GM18868 (cell line): Measurements from ENCODE around the gene GPR137B.

ENCODE experiments used
- ATAC-seq: cut with Tn5 transposase; IDR thresholded peaks from one replicate; pipeline ENCODE4 v1.9.1; 2021; ENCODE audit warnings: mild to moderate bottlenecking, moderate library complexity; ENCODE audit not compliant: unreplicated experiment

The GPR137B gene

DNA sequence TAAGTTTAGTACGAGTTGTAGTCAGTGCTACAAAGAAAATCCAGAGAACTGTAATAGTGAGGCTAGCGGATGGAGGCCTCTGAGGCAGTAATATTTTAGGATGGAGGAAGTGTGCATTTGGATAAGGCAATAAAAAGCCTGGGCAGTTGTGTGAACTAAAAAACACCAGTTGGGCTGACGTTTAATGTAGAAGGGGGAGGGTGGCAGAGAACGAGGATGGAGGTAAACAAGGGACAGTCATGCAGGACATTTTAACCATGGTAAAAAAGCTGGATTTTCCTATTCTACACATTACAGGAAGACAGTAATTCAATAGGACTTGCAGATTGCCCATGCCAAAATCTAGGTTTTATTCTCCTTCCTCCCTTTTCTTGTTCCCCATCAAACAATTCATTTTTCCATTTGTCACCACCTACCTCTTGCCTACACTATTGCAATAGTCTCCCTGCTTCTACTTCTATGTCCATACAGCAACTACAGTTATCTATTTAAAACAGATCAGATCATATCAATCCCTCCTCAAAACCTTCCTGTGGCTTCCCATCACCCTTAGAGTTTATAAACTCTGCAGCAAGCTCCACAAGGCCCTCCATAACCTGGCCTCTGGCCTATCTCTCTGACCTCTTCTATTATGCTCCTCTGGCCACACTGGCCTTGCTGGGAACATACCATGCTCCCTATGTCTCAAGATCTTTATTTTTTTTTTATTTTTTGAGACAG lies 111.7 kb downstream of the GPR137B start:
- ATAC-seq, result no peak

- ATAC-seq, result no peak
Observed at GRCh38 chr1:236257216-236257615, 114.9 kb downstream of the GPR137B start.

- no peak for ATAC-seq
Observed at GRCh38 chr1:236258114-236258622, 115.8 kb downstream of the GPR137B start.
